ENCODE data around the gene RGS3.
"Not testable (repeated sequence)": the region's sequence is repeated elsewhere in the genome, so short reads cannot be mapped to it uniquely, and the experiment has no call there.

The RGS3 gene

DNA sequence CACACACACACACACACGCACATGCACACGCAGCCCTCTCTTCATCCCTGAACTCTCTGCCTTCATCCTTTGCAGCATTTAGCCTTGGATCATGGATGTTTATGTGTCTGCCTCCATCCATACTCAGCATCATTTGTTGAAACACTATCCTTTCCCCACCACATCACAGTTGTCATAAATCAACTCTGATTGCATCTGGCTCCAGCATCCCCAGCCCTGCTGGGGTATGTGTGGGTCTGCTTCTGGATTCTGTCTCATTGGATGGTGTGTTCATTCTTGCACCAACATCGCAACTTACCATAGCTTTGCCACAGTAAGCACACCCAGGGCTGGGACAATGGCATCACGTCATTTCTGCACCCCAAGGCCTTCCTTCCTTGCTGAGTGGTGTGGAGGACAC lies 175.4 kb downstream of the RGS3 start:
- no peak for DNase-seq

DNA sequence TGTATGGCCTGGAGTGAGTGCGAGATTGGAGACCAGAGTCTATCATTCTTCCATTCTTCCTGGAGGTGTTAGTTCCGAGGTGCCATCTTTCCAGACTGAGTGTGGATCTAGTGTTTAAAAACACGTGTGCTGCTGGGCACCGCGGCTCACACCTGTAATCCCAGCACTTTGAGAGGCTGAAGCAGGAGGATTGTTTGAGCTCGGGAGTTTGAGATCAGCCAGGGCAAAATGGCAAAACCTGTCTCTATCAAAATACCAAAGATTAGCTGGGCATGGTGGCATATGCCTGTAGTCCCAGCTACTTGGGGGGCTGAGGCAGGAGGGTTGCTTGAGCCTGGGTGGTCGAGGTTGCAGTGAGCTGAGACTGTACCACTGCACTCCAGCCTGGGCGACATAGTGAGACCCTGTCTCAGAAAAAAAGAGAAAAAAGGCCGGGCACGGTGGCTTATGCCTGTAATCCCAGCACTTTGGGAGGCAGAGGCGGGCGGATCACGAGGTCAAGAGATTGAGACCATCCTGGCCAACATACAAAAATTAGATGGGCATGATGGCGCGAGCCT lies 176.0 kb downstream of the RGS3 start:
- not testable (repeated sequence) for DNase-seq

DNA sequence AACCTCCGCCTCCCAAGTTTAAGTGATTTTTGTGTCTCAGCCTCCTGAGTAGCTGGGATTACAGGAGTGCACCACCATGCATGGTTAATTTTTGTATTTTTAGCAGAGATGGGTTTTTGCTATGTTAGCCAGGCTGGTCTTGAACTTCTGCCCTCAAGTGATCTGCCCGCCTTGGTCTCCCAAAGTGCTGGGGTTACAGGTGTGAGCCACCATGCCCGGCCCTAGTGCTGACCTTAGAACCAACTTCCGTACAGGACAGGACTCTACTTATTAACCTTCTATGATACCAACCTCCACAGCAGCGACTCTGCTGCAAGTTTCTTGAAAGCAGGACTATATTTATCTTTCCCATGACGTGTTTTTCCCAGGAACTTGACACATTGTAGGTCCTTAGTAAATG lies 176.9 kb downstream of the RGS3 start:
- no peak for DNase-seq

DNA sequence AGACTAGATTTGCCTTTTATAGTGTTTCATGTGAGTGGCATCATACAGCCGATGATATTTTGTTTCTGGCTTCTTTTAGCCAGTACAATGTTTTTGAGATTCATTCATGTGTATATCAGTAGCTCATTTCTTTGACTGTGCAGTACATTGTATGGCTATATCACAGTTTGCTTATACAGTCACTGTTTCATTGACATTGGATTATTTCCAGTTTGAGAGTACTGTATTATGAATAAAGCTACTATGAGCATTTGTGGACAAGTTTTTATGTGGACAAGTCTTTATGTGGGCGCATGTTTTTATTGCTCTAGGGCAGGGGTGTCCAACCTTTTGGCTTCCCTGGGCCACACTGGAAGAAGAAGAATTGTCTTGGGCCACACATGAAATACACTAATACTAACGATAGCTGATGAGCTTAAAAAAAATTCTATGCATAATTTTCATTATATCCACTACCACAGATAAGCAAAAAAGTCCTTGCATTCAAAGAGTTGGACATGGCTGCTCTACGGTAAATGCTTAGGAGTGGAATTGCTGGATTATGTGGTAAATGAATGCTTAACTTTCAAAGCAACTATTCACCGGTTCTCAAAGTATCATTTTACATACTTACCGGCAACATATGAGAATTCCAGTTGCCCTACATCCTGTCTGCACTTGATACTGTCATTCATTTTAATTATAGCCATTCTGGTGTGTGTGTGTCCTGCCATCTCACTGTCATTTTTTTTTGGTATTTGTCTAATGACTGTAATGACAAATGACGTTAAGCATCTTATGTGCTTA lies 177.8 kb downstream of the RGS3 start:
- DNase-seq = no peak

DNA sequence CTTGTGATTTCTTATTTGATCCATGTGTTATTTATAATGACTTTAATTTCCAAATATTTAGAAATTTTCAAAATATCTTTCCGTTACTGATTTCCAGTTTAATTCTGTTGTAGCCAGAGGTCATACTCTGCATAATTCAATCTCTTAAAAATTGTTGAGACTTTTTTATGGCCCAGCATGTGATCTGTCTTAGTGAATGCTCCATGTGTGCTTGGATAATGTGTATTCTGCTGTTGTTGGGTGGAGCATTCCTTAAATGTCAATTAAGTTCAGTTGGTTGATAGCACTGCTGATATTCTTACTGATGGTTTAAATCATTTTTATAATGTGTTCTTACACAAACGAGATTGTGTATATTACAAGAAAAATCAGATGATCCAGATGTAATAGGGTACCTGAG lies 180.8 kb downstream of the RGS3 start:
- no peak for DNase-seq

DNA sequence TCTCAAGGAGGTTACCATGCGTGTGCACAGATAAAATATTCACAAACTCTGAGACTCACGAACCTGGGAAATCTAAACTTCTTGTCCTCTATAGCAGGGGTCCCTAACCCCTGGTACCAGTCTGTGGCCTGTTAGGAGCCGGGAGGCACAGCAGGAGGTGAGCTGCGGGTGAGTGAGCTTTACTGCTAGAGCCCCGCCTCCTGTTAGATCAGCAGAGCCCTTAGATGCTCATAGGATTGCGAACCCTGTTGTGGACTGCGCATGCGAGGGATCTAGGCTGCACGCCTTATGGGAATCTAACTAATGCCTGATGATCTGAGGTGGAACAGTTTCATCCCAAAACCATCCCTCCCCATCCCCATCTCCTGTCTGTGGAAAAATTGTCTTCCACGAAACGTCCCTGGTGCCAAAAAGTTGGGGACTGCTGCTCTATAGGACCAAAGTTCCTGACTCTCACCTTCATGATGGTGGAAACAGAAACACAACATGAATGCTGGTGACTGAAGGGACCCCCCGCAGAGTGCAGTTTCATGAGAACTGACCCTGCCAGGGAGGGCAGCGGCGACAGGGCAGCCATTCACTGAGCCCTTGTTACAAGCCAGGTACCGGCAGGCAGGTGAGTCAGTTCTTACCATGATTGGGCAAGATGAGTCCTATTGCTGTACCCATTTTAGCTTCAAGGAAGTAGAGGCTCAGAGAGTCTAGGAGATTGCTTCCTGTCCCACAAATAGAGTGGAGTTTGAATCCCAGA lies 181.9 kb downstream of the RGS3 start:
- DNase-seq = no peak

DNA sequence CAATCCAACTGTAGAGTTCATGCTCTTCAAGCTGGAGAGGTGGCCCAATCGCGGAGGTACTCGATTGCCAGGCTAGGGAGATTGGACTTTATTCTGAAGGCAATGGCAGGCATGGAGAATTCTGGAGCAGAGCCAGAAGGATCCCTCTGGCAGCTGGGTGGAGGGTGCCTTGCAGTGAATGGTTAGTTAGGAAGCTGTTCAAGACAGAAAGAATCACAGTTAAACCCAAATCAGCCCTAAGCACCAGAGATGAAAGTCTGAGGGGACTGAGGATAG lies 182.4 kb downstream of the RGS3 start:
- DNase-seq = no peak

DNA sequence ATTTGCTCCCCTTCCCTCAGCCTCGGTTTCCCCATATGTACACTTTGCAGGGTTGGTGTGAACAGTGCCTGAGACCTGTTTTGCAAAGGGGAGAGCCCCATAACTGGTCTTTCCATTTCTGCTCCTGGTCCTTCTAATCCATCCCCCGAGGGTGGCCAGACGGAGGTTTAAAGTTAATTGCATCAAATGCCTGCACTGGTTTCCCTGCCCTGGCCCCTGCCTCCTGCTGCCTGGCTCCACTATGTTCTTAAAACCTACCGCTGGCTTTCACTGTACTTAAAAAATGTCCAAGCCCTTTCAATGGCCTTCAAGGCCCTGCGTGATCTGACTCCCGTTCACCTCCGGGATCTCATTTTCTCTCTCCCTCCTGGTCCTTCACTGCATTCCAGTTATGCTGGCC lies 183.0 kb downstream of the RGS3 start:
- no peak for DNase-seq
